ENCODE measurements around the gene GNMT. TPM values are rescaled to one million over a fixed set of nuclear protein-coding genes. Genes with fewer than 3 reads are reported as not detected.
"Not testable (repeated sequence)": the region's sequence is repeated elsewhere in the genome, so short reads cannot be mapped to it uniquely, and the experiment has no call there.

The GNMT gene
- total RNA-seq, 1 experiment from 2014 or later, result 0.24 TPM

DNA sequence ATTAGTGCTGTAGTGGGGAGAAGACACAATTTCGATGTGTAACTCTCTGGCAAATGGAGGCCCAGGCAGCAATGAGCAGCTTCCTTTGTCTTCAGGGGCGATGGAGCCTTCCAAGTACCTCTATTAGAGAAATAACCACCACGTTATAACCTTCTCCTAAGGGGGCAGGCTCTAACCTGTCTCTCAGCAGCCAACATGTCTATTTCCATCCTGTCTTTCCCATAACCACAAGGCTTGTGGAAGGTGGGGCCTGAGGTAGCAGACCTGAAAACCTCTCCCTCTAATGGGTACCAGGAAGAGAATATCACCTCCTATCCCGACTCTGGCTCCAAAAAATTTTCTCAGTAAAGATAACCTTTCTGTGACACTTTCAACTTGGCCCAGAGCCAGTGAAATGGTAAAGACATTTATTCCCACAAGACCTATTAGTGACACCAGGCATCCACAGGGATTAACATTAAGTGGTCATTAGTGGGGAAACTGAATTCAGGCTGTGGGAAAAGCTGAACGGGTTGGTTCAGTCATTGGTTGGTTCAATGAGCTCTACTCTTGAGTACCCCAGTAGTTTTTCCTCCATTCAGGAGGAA lies 14.5 kb downstream of the GNMT start:
- no peak for DNase-seq (ENCODE audit: low spot score)

DNA sequence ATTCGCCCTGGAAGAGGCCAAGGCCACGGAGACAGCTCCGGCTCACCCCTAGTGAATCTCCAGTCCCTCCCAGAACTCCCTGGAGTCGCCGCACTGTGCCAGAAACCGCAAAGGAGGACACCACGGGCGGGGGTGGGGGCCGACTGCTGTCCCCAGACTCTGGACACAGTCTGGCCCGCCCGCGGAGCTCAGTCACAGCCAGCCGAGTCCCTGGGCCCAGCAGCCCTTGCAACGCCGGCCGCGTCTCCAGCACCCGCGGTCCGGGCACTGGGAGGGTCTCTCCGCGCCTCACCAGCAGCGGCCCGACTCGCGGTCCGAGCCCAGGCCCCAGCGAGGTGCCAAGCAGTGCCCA lies 17.9 kb downstream of the GNMT start:
- no peak for DNase-seq (ENCODE audit: low spot score)

GRCh38 chr6:42978839-42979522 lies 18.4 kb downstream of the GNMT start, which contains the start of gene PEX6:
Gene PEX6, minus strand, starts transcription at chr6:42979181. Its CDS starts 31 bp downstream, at chr6:42979150.
- DNase-seq (ENCODE audit: low spot score), result peak; percentile 52

DNA sequence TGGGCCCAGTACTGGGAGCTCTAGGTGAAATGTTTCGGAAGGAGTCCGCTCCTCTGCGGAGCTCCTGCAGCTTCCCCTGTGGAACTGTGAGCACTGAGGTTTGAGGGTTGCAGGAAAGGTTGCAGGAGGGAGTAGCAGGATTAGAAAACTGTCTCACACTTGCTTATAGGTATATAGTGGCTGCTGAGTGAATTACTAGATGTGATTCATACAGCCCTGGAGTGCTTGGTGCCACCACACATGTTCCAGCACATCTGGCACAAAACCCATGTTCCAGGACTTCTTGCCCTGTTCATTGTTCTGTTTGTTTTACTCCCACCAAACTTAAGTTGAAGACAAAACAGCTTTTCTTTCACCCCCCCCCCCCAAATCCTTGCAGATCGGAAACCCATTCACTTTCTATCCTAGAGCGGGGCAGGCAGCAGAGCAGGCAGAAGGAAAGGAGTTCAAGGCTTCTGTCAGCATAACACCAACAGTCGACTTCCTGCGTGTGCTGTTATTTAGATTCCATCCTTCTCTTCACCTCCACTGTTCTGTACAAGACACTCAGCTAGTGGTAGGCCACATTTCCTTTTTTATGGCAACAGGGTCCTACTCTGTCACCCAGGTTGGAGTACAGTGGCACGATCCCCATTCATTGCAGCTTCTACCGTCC lies 19.1 kb downstream of the GNMT start:
- no peak for DNase-seq (ENCODE audit: low spot score)

GRCh38 chr6:42981836-42982235 lies 21.3 kb downstream of the GNMT start:
- DNase-seq (ENCODE audit: low spot score), result no peak

GRCh38 chr6:42984001-42984923 lies 23.7 kb downstream of the GNMT start, which contains the start of gene PPP2R5D:
Gene PPP2R5D, plus strand, starts transcription at chr6:42984570. Its CDS starts 108 bp downstream, at chr6:42984678.
- peak; percentile 97 for DNase-seq (ENCODE audit: low spot score)

GRCh38 chr6:42984924-42985475 lies 24.4 kb downstream of the GNMT start:
- DNase-seq (ENCODE audit: low spot score), result no peak

DNA sequence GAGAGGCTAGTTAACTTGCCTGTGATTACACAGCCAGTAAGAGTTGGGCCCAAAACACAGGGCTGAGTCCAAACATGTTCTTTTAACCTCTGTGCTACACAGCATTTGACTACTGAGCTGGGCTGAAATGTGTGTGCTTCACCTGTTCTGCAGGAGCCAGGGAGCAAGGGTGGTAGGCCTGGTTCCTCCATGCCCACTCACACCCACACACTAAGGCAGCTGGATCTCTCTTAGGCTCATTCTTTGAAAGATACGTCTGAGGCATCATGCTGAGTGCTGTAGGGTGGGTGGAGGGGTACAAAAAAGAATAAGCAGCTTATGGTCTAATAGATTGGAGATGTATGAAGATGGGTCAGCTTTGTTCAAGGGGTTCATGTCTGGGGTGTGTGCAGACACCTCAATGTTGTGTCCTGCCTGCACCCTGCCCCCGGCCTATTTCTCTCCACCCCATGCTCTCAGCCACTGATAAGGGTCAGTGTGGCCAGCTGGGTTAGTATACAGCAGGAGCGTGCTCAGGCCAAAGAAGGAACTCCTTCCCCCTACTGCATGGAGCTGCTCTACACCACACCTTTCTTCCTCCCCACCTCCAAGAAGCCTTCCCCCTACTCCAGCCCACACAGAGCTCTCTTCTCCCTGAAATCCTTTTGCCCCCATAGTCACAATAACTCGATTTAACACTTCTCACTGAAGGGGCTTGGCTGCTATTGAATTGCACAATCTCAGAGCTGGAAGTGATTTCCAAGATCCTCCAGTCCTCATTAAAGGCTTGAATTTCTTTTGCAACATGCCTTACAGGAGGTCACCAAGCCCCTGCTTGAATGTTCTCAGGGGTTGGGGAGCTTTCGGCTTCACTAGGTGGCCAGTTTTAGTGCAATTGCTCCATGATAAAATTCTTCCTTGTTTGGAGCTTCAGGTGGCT lies 27.2 kb downstream of the GNMT start:
- no peak for DNase-seq (ENCODE audit: low spot score)

DNA sequence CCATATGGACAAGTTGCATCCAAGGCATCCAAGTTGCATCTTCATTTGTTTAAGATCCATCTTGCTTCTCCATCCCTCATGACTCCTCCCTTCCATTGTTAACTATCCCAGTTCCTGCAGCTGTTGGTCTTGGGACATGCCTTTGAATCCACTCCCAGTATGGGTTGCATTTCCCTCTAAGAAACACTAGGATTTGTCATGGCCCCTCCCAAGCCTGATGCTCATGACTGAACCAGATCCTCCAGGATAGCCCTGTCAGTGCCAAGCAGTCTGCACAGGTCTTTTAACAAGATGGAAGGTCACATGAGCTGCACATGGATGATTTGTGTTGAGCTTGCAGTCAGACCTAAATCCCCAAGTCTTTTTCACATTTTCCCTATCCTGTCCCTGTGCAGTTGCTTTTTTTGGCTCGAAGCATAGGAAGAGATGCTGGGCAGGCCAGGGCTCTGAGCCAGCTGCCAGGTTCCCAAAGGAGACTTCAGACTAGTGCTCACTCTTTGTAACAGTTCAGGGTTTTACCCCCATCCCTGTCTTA lies 28.0 kb downstream of the GNMT start:
- DNase-seq (ENCODE audit: low spot score), result no peak

DNA sequence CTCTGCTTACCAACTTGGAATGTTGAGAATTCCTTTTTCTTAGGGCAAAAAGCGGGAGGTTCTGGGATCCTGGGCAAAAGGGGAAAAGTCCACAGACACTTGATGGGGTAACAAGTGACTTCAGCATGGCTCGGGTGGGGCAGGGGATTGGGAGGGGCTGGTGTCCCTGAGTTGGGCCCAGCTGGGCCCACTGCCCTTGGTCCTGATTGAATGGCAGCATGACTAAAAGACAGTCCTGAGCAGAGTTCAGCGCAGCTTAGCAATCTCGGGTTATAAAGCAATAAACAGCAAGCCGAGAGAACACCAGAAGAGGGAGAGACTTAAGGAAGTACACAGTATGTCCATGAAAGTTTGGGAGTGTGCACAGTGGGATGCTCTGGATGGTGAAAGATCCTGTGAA lies 29.4 kb downstream of the GNMT start:
- no peak for DNase-seq (ENCODE audit: low spot score)

GRCh38 chr6:42993445-42993844 lies 32.9 kb downstream of the GNMT start:
- no peak for DNase-seq (ENCODE audit: low spot score)

DNA sequence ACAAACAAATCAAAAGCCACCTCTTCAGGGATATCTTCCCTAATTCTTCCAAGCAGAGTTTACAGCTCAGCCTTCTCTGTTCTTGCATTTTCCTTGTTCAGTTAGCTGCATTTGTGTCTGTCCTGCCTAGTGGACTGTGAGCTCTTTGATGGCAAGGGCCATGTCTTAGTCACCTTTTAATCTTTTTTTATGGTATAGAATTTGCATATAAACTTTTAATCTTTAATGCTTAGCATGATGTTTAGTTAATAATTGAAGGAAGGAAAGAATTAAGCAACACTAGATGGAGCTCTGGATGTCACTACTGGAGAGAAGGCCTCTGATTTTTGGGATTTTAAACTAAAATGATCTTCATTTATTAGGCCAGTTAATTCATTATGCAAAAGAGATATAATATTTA lies 36.0 kb downstream of the GNMT start:
- no peak for DNase-seq (ENCODE audit: low spot score)

- DNase-seq (ENCODE audit: low spot score), result not testable (repeated sequence)
Observed at GRCh38 chr6:42998205-42998604, 37.7 kb downstream of the GNMT start.

DNA sequence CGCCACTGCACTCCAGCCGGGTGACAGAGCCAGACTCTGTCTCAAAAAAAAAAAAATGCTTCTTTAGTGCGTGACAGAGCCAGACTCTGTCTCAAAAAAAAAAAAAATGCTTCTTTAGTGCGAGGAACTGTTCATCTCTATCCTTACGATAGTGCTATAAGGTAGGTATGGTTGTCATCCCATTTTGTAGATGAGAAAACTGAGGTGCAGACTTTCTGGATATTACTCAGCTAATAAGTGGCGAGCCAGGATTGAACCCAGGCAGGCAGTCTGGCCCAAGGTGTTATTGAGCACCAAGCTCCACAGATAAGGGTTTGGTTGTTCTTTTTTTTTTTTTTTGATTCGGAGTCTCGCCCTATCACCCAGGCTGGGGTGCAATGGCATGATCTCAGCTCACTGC lies 41.3 kb downstream of the GNMT start:
- DNase-seq (ENCODE audit: low spot score), result no peak

DNA sequence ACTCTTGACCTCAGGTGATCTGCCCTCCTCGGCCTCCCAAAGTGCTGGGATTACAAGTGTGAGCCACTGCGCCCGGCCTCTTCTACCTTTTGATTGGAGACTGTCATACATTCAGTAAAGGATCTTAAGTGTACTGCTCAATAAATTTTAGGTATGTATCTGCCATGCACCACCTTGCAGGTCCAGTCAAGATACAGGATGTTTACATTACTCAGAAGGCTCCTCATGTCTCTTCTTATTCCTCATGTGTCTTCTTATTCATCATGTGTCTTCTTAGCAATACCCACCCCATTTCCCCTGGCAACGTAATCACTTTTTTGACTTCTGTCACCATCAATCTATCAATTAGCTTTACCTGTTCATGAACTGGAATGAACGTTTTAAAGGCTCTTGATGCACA lies 45.3 kb downstream of the GNMT start:
- DNase-seq (ENCODE audit: low spot score), result no peak

GRCh38 chr6:43006251-43006650 lies 45.7 kb downstream of the GNMT start:
- DNase-seq (ENCODE audit: low spot score), result no peak

DNA sequence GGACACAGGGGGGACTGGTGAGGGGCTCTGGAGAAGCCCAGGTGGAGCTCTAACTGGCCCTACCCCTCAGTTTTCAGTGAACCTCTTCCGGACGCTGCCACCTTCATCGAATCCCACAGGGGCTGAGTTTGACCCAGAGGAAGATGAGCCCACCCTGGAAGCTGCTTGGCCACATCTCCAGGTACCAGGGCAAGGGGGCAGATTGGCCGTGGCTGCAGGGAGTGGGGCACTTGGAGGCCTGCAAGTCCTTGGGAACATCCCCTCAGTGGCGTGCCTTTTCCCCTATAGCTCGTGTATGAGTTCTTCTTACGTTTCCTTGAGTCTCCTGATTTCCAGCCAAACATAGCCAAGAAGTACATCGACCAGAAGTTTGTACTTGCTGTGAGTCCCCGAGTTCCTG lies 46.6 kb downstream of the GNMT start:
- no peak for DNase-seq (ENCODE audit: low spot score)

- DNase-seq (ENCODE audit: low spot score), result no peak
Observed at GRCh38 chr6:43009124-43009523, 48.6 kb downstream of the GNMT start.

GRCh38 chr6:43011207-43011606 lies 50.7 kb downstream of the GNMT start:
- no peak for DNase-seq (ENCODE audit: low spot score)

GRCh38 chr6:43012364-43012763 lies 51.8 kb downstream of the GNMT start:
- no peak for DNase-seq (ENCODE audit: low spot score)
